Activated T-cell treated with anti-CD3 and anti-CD28 coated beads for 48 hours (primary cell): ENCODE results near the gene FOXC1.

Experiments used
- DNase-seq: peaks from one replicate; pipeline ENCODE4 v3.0.0-alpha.2; 2020; ENCODE audit warnings: low read depth

The FOXC1 gene

DNA sequence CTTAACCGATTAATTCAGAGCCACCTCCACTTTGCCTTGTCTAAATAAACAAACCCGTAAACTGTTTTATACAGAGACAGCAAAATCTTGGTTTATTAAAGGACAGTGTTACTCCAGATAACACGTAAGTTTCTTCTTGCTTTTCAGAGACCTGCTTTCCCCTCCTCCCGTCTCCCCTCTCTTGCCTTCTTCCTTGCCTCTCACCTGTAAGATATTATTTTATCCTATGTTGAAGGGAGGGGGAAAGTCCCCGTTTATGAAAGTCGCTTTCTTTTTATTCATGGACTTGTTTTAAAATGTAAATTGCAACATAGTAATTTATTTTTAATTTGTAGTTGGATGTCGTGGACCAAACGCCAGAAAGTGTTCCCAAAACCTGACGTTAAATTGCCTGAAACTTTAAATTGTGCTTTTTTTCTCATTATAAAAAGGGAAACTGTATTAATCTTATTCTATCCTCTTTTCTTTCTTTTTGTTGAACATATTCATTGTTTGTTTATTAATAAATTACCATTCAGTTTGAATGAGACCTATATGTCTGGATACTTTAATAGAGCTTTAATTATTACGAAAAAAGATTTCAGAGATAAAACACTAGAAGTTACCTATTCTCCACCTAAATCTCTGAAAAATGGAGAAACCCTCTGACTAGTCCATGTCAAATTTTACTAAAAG is 2.7 kb downstream of the FOXC1 start:
- DNase-seq = no peak

DNA sequence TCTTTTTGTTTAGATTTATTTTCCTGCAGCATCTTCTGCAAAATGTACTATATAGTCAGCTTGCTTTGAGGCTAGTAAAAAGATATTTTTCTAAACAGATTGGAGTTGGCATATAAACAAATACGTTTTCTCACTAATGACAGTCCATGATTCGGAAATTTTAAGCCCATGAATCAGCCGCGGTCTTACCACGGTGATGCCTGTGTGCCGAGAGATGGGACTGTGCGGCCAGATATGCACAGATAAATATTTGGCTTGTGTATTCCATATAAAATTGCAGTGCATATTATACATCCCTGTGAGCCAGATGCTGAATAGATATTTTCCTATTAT is 3.2 kb downstream of the FOXC1 start:
- DNase-seq = no peak

DNA sequence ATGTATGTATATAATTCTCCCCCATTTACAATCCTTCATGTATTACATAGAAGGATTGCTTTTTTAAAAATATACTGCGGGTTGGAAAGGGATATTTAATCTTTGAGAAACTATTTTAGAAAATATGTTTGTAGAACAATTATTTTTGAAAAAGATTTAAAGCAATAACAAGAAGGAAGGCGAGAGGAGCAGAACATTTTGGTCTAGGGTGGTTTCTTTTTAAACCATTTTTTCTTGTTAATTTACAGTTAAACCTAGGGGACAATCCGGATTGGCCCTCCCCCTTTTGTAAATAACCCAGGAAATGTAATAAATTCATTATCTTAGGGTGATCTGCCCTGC is 3.6 kb downstream of the FOXC1 start:
- DNase-seq = no peak

DNA sequence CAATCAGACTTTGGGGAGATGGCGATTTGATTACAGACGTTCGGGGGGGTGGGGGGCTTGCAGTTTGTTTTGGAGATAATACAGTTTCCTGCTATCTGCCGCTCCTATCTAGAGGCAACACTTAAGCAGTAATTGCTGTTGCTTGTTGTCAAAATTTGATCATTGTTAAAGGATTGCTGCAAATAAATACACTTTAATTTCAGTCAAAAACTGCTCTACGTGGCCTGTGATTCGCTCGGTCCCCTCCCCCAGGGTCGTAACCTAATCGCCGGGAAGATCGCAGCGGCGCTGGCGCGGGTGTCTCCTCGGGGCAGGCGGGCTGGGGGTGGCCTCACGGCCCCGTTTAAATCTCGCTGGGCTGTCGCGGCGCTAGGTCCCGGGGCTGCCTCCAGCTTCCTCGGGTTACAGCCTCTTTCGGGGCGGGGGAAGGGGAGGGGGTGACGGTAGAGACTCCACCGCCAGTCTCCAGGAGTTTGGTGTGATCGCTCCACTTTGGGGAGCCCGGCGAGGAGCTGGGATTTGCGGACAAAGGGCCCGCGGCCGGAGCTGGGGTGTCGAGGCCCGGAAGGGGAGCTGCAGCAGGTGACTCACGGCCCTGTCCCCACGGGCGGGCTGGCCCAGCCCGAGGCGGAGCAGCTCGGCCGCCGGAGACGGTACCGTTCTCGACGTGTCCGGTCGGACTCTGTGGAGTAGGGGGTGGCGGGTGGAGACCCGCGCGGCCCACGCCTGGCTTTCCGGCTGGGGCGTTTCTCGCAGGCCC is 4.2 kb downstream of the FOXC1 start:
- DNase-seq = no peak

DNA sequence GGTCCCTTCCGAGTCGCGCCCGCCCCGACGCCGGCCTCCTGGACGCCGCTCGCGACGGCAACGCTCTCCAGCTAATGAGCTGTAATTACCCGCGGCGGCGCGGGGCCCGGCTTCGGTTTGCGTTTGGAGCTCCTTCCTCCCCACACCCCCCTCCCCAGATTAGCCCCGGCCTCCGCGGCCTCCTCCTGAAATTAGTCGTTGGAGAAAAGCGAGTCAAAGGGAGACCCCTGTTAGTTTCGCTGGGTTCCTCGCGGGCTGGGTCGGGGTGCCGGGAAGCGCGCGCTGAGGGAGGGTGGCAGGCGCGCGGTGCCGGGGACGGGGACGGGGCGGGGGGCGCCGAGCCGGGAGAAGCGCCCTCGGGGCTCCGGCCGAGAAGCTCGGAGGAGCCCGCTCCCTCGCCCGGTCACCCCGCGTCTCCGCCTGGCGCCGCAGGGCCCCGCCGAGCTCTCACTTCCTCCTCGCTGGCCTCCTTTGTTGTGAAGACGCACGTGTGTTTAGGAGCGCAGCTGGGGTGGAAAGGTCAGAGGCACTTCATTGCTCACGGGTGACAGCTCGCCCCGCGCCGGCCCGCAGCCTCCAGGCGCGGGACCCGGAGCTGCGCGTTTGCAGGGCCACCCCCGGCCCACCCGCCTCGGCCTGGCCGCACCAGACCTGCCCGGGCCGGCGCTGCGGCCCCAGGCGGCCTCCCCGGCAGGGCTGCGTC is 4.9 kb downstream of the FOXC1 start:
- DNase-seq = no peak

DNA sequence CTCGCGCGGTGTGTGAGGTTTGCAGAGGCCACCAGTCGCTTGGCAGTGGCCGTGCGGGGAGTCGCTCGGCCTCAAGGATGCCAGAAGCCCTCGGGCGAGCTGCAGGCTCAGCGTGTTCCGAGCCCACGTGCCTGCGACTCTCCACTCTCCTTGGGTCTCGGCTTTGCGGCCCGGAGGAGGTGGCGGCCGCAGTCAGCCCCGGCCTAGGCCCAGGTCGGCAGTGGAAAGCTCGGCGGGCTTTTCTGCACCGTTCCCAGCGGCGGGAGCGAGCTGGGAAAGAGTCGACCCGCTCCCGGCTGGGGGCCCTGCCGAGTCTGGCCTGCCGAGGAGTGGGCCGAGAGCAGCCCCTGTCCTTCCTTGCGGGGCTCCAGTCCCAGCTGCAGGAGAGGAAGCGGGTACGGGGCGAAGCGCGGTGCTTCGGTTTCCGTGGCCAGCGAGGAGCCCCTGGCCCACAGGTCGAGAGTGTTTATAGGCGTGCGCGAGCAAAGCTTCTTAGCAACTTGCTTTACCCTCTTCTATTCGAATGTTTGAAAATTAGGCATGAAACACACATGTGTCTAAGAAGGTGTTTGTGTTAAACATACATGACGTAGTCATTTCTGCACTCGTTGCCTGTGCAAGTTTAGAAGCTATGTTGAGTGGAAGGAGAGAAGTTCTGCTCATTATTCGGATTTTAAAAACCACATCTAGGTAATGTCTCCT is 5.6 kb downstream of the FOXC1 start:
- no peak for DNase-seq

DNA sequence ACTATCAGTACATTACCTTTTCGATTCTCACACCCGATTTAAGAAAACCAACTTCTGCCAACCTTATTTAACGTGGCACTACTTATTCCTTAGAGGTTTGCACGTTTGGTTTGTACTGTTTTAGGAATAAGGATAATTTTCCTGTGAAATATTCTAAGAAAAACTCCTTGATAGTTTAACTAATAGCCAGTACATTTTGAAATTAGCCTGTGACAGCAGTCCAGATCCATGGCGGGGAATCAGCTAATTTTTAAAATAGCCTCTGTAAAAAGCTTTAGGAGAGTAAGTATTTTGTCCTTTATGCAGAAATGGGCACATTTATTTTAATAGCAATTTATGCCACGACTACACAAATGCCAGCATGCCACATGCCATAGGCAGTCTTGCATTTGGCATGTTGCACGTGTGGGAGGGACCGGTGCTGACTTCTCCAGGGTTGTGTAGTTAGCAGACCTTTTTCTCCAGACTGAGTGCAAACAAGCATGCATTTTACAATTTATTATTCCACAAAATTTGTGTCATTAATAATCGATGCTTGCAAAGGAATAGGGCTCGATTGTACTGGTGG is 6.2 kb downstream of the FOXC1 start:
- DNase-seq = no peak

DNA sequence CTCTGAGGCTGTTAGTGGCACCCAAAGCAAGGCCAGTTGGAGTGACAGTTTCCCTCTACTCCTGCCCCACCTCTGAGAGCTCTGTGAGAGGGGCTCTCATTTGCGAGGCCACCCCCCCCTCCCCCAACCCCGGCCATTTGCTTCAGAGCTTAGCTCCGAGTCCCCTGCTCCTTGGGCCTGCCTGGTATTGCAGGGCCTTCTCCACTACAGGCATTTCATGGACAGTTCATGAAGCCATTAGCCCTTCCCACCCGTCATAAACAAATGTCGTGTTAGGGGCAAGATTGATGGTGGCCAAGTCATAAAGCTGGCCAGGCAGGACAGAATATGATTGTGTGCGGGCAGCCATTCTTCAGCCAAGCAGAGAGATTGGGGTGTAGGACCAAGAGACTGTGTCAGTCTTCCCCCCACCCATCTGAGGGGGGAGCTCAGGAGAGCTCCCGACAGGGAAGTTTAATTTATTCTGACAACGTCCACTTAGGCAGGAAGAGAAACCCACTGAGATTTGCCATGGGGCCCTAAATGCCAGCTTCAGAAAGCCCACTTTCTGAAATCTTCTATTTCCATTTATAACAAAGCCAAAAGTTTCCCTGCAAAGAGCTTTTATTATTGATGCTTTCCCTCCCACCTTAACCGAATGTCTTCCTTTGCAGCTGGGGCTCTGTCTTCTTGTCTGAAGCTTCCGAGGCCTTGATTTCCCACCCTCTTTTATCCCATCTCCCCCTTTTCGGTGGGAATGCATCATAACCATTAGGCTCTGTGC is 7.2 kb downstream of the FOXC1 start:
- no peak for DNase-seq

DNA sequence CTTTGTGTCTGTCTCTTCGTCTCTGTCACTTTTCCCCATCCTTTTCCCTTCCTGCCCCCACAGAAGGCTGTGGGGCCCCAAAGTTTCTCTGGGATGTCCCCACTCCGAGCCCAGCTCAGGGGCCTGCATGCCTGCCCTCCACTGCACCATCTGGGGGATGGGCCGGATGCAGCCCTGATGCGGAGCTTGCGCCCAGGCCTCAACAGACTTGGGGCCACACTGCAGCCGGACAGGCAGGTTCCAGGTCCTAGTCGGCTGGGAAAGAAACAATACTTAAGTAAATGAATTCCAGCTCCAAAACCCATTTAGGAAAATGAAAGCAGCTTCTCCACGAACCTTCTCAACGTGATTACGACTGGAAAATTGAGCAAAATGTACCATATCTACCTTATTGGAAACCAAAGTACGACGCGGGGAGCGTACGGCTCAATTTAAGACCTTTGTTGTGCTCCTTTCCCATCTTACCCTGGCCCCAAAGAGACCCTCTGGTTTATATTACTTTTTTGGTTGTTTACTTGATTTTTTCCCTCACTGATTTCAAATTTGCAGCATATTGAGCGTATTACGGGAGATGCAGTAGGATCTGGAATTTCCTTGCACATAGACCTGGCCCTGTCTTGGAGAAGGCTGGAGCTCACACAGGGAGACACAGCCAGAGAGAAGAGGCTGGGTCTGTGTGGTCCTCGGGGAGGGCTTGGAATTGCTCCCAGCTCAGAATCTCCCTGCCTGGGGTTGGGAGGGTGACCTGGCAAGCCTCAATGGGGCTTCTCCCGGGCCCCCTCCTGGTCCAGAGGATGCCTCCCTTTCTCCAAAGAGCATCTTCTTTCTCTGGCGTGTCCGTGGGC is 8.0 kb downstream of the FOXC1 start:
- no peak for DNase-seq

DNA sequence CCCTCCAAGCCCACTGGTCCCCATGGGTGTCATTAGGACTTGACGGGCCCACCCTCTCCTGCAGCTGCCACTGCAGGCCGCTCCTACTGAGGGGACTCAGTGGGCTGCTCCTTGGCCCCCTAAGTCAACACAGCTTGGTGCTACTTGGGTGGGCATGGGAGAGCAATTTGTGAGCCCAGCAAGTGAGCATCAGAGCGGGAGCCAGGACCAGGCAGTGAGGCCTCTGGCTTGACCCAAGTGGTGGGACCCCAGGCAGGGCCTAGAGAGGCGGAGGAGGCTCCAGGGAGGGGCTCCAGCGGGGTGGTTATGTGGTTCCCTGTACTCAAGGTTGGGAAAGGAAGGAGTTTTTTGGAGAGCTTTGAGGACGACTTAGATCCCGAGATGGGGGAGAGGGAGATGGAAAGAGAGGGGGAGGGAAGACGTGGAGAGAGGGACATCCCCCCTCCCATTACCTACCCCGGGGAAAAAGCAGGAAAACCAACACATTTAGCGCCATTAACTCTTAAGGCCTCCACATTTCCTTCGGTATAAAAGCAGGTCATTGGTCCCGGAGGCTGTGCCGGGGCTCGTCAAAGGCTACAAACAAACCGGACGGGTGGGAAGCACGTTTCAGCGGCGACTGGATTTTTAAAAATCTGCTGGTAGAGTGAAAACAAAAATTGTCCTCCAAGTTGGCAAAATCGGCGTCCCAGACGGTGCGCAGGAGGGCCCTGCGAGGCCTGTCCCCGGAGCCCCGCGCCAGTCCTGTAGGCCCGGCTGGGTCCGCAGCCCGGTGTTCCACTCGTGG is 8.8 kb downstream of the FOXC1 start:
- no peak for DNase-seq

DNA sequence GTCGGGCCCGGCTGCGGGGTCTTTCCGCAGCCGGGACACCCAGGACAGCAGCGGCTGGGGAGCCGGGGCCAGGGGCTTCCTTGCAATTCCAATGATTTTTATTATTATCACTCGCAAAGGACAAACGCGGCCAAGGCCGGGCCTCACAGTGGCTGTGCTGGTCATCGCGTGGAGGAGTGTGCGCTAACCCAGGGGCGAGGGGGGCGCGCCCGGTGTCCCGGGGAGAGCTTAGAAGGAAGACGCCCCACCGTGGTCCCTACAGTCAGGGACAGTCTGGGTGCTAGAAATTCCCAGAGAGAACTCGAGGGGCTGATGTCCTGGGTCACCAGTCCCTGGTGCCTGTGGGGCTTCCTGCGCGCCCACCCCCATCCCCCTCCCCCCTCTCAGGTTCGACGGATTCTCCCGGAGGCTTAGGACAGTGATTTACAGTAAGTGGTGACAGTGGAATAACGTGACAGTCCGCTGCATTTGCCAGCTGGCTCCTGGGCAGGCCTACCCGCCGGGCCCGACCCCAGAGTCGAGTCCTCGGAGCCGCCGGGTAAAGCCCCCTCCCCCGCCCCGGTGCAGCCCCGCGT is 9.5 kb downstream of the FOXC1 start:
- DNase-seq = no peak

DNA sequence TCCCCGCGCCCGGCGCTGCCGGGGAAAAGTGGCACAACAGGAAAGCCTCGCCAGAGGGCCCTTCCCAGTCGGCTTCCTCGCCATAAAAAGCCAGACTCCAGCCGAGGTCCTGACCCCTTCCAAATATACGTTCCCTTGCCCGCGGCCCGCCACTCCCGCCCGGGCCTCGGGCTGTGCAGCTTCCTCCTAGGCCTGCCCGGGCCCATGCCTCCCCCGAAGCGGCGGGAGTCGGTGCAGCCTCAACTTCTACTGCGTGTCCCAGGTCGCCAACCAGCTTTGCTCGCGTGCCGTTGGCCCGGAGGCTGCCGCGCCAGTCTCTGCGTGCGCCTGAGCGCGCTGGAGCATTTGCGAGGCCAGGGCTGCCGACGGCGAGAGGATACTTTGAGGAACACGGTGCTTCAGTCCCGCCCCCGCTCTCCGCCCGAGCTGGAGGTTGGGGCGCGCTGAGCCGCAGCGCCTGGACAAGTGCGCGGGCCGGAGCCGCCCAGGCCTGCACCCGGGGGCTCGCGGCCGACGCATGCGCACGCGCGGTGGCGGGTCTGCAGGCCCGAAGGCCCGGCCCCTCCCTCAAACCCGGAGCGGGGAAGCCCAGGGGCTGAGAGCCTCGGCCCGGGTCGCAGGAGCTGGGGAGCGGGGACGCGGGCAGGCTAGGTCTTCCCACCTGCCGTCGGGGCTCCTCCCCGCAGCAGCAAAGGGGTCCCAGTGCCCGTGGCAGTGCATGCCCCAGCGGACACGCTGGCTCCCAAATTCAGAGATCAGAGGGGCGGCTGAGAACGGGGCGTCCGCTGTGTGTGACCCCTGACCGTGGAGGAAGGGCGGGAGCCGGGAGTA is 10.2 kb downstream of the FOXC1 start:
- DNase-seq = no peak

DNA sequence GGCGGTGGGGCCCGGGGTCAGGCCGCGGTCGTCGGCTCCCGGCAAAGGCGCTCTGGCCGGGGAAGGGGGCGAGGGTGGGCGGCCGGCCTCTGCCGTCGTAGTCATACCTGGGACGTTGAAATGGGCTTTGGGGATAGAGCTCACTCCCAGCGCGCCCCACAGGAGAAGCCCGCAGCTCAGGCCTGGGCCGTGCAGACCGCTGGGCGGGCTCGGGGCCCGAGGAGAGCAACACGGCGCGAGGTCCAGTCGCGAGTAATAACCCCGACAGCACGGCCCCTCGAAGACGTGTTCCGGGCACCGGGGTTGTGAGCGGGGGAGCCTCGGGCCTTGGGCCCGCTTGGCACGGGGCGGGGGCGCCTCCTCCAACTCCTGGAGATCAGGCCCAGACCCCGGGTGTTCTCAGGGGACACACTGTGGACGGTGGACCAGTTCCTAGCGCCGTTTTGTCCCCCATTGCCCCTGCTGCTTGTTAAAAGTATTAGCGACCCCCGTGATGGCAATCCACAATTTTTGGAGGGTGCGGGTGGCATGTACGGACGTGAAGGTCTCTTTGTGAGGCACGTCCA is 10.9 kb downstream of the FOXC1 start:
- no peak for DNase-seq

DNA sequence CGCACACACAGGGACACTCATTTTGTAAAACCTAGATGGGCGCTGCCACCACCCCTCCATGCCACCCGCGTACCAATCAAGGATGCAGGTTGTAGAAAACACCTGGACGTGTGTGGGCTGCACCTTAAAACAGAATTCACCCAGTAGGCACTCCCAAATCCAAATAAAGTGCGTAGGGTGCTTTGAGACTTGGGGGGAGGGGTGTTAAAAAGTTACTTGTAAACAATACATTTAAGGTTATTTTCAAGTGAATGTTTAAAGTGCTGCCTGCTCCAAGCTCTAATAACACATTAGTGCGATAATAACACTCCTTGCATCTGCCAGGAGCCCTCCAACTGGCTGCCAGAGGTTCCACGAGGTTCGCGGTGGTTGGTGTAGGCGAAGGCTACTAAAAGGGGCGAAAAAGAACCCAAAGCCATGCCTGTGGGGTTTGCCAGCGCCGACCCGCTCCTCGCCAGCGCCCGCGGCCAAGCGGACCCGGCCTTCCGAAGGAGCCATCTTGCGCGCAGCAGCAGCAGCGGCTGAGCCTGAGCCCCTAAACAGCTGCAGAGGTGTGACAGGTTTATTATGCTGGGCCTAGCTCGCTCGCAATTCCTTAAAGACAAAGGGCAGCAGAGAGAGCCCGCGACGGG is 11.5 kb downstream of the FOXC1 start:
- DNase-seq = no peak

DNA sequence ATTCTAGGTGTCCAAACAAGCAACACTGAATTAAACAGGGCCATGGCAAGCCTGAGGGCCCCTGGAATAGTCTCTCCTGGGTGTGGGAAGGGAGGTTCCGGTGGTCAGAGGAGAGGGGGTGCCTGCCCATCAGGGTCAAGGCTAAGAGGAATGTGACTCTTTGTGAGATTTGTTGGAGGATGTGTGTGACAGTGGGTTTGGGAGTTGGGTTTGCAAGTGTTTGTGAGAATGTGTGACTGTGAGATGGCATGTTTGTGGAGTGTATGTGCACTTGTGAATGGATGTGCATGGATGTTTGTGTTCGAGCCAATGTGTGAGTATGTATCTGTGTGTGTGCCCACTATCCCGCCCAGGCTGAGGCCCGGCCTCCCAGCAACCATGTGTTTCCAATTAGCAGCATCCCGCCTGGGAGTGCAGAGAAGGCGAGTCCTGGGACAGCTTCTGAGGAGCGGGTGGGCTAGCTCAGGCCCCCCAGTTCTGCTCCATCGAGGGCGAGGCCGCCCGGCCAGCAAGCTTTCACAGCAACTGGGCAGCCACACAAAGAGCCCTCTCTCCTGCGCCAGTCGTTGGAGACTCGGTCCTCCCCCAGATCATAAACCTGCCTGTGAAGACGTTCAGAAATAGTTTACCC is 12.6 kb downstream of the FOXC1 start:
- DNase-seq = no peak

DNA sequence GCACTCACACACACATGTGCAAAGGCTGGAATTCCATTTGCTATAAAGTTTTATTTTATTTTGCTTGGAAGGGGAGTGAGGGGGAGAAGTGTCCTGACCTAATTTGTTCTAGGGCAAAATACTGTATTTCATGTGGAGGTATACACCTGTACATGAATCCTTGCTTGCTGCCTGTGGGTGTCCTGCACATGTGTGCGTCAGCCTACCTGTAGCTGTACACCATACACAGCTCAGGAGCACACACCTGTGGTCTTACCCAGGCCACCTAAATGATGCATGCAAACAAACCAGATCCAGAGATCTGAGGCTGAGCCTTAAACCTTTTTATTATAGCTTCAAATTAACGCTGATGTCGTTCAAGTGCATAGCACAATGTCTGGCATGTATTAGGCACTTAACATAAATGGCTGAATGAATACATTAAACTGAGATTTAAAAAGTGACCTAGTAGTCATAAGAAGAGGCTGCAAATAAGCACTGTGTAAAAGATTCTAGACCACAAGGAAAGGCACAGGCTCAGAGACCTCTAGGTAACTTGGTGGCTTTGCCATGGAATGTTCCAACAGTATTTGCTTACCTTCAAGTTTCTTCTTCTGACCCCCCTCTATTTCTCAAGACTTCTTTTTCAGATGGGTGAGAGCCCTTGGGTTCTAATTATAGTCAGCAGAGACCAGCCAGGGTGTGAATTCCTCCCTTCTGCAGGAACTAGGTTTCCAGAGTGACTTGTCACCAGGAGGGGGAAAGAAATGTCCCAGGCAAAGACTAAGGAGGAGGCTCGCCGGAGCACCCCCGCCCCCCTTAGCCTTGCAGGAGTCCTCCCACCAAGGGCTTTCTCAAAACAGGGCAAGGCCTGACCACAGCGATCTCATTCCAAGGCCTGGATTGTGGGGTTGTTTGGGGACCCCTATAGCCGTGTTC is 13.4 kb downstream of the FOXC1 start:
- DNase-seq = no peak

DNA sequence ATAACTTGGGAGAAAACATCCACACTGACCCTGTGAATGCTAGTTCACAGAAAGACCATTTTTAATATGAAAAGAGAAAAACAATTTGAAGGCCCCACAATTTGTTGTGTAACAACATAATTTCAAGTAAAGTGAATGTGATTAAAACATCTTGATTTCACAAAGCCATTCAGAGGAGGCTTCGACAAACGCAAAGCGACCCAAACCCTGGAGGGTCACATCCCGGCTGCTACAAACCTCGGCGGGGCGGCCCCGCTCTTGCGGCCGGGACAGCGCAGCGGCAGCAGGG is 14.0 kb downstream of the FOXC1 start:
- DNase-seq = no peak
